GM19372 (cell line): Measurements from ENCODE around the gene HMX1.

ENCODE experiments used
- ATAC-seq: cut with Tn5 transposase; IDR thresholded peaks from one replicate; pipeline ENCODE4 v1.9.1; 2021; ENCODE audit warnings: mild to moderate bottlenecking, low read depth, moderate library complexity; ENCODE audit not compliant: unreplicated experiment

HMX1 gene

DNA sequence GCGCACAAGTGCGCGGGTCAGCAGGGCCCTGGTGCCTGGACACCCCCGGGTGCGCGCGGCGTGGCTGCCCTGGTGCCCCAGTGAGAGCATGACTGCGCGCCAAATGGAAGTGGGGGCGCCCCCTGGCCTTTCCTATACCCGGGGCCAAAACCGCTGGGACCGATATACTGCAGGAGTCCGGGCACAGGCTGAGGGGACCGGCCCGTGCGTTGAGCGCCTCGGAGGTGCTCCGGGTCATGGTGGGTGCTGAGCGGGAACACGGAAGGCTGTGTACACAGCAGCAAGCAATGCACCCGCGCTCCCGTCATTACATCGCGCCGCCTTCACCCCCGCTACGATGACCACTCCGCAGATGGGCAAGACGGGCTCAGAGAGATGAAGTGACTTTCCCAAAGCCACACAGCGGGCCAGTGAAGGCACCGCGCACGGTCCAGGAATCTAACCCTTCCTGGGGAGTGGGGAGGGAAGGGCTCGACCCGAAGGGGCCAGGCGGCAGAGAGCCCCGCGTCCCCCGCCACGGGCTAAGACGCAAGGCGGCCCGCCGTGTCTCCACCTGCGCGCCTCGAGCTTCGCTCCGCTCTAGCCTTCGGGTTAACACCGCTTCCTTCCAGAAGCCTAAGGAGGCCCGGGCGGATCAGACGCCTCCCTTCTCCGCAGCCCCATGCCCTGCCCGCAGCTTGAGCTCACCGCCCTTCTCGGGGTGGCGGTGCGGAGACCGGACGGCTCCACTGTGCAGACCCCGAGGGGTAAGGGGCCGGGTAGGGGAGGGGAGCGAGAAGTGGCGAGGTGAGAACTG lies 11.3 kb downstream of the HMX1 start:
- ATAC-seq: no peak

DNA sequence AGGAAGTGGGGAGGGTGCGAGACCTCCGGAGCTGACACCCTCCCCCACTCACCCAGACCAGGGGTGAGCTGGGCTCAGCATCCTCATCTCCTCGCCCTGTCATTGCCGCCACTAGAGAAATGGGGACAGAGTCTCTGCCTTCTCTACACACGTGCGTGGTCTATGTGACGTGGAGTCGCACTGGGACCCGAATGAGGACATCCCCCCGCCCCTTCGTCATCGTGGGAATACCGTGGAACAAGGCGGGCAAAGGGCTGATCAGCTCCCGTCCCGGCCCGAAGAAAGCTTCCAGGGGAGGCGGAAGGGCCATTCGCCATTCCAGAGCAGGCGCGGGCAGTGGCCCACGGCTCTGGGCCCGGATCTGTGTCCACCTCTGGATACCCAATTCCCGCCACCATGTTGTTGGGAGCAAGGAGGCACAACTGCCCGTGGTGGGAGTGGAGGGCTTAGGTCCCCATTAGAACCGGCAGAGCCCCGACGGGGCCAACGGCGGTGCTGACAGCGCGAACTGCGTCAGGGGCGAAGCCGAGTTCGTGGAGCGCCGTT lies 12.0 kb downstream of the HMX1 start:
- no peak for ATAC-seq

DNA sequence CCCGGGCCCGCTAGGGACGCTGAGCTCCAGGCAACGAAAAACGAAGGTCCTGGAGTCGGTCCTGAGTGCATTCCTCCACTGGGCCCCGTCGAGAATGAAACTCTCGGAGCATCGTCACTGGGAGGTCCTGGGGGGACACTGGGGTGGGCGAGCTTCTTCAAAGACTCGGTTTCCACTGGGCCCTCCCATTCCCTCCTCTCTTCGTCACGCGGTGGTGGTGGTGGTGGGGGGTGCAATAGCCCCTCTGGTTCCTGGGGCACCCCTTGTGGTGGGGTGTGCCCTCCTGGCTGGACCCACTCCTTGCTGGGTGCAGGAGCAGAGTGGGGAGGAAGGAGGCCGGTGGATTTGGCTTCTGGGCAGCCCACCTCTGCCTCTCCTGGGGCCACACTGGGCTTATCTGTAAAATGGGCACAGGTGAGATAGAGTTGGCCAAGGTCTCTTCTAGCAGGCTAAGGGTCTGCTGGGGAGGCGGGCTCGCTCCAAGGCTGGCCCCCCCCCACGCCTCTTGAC lies 12.9 kb downstream of the HMX1 start:
- no peak for ATAC-seq

DNA sequence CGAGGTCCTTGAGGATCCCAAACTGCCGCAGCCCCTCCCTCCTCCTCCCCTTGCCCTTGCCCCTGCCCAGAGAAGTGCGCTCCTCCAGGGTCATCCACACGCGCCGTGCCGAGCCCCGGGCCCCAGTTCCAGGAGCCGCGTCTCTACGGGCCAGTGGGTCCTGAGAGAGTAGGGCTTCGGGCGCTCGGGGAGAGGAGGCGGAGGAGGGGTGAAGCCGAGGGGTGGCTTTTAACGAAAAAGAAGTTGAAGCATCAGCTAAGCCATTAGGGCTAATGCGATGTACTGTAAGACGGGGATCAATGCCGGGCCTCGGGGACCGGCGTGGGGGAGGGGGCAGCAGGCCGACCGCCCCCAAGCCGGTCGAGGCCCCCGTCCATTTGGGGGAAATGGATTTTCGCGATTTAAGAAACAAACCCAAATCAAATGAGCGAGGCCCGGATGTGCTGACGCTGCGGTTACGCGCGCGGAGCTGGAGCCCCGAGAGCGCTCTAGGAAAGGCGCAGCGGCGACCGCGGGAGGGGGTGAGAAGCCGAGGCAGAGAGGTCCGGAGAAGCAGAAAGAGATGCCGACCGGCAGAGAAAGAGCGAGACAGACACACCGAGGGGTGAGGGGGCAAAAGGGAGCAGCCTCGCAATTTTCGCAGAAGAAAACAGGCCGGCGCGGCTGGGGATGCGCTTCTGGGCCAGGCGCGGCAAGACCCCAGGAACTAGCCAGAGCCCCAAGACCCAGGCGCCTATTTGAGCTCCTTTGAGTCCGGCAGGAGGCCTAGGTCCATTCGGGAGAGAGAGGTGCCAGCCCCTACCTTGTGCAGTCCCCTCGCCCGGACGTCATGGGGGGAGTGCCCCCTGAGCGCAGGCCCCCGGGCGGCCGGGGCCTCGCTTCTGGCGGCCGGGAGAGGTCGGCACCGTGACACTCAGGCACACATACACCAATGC lies 13.6 kb downstream of the HMX1 start:
- no peak for ATAC-seq

DNA sequence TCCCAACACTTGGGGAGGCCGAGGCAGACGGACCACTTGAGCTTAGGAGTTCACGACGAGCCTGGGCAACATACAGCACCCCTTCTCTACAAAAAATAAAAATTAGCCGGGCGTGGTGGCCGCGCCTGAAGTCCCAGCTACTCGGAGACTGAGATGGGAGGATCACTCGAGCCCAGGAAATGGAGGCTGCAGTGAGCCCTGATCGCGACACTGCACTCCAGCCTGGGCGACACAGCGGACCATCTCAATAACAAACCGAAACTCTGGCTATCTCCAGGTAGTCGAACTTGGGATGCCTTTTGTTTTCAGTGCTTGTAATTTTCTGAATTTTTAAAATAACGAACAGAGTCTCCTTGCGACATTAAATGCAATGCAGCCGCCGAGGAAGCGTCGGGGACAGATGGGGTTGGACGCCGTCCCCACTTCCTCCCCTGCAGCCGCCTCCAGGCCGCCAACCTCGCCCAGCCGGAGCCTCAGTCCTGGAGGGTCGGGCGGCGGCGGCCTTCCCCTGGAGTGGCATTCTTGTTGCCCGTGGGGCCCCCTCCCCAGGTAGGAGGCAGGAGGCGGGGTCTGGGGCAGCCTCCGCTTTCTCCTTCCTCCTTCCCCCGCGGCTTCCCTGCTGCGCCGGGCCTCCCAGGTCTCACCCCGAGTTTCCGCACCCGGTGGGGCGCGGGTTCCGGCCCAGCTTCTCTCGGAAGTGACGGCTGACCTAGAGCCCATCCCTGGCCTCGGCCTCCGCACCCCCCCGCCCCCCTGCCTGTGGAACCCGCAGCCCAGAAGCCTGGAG lies 14.6 kb downstream of the HMX1 start:
- ATAC-seq: no peak

DNA sequence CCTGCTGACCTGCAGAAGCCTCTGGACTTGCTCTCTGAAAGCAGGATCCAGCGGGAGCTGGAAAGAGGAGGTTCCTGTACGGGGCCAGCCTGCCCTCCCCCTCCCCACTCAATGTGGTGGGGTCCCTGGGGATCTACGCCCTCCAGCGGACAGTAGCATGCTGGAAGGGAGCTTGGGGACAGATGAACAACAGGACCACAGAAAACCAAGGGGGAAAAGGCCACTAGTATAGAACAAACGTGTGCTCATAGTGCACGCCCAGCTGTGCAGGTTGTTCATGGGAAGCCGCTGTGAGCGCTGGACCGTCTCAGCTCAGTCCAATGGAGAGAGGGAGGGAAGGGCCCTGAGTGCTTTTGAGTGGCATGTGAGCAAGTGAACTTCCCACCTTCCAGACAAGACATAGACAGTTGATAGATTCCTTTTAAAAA lies 15.8 kb downstream of the HMX1 start:
- ATAC-seq: no peak

DNA sequence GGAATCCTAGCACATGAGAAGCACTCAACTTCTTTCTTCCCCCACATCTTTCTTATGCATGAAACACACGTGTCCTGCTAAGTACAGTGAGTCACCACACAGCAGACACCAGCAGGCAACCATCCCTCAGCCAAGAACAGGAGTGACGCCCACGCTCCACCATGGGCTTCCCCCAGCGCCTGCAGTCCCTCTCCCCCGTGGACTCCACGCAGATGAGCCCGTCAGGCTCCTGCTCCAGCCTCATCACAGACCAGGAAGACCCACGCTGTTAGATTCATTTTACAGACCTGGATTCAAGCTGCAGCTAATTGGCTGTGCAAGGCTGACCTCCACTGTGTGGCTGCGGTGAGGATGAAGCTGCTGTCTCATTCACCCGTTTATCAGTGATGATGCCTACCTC lies 16.7 kb downstream of the HMX1 start:
- no peak for ATAC-seq

DNA sequence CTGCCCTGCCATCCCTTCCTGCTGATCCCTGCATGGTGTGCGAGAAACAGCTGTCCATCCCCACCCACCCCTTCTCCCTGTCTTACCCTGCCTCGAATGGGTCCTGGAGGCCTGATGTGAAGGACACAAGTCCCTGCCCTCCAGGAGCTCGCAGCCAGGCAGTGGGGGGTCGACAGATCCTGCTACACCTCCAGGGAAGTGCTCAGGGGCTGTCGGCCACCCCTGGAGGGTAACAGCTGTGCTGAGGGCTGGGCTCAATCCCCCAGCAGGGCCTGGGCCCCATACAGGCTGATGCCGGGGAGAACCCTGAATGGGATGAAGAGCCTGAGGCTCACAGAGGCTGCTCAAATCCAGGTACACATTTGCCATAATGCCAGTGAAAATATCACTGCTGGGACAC lies 17.6 kb downstream of the HMX1 start:
- ATAC-seq: no peak

DNA sequence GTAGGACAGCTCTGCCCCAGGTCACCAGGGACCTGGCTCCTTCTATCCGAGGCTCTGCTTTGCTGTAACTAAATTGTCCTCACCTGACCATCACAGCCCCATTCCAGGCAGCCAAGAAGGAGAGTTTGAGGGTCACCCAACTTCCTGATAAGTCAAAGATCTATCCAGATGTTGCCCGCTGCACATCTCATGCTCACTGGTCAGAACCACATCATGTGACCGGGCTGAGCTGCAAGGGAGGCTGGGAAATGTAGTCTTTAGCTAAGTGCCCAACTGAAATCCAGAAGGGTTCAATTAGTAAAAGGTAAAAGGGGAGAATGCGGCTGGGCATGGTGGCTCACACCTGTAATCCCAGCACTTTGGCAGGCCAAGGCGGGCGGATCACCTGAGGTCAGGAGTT lies 18.4 kb downstream of the HMX1 start:
- no peak for ATAC-seq

DNA sequence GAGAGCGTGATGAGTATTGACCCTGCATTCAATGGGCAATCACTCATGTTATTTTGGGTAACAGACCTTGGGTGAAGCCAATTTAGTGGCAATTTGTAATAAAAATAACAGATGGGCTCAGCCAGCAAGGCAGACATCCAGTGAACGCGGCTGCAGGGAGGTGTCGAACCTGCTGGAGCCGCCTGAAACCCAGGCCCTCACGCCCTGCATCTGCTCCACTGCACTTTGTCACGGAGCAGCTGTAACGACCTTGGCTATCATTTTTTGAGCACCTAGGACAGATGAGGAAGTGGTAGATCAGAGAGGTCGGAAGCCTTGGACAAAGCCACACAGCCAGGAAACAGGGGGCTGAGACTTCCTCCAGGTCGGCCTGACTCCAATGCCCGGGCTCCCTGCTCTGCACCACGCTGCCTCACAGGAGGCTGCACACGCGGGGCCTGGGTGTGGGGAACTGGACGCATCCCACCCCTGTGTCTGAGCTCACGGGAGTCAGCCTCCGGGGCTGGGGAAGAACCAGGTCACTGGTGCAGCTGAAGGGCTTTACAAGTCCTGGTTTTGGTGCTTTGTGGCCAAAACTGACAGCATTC lies 19.4 kb downstream of the HMX1 start:
- ATAC-seq: no peak

DNA sequence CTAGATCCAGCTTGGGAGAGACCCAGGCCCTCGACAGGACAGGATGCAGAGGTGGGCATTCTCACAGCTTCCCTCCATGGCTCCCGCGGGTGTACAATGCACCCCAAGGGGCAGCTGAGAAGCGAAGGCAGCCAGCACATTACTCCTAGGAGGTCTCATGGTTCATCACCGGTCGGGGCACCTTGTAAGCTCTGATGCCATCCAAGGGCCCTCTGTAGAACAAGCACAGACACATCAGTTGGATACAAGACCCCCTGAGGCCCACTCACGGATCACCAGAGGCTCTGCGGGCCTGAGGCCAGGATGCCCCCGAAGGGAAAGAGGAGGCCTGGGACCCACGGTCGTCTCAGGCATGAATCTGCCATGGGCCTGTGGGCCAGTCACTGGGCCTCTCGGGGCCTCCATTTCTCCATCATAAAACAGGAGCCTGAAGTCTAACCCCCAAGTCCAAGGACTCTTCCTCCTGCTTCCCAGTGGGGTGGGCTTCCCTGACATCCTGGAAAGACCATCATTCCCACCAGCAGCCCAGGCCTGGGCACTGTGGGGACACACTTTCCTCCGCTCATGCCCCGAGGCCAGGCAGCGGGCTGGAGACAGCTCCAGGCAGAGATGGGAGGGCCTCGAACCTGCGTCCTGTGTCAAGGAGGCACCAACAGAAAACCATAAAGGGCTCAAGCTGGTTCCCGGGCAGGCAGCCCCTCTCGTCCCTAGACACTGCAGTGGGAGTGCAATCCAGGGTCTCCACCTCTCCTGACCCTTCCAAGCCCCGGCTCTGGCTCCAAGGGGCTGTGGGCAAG lies 20.1 kb downstream of the HMX1 start:
- no peak for ATAC-seq

DNA sequence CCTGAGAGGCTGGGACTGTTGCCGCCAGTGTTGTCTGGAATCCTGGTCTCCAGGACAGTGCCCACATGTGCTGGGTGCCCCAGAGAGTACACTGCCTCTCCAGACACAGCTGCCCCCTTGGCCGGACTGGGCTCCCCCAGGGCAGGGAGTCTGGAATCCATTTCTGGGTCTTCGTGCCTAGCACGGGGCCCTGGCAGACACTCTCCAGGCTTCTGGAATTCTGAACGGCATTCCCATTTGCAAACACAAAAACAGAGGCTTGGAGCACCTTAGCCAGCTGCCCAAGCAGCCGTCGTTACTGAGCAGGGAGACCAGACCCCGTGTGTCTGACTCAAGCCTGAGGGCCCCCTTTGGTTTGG lies 20.8 kb downstream of the HMX1 start:
- ATAC-seq: no peak

DNA sequence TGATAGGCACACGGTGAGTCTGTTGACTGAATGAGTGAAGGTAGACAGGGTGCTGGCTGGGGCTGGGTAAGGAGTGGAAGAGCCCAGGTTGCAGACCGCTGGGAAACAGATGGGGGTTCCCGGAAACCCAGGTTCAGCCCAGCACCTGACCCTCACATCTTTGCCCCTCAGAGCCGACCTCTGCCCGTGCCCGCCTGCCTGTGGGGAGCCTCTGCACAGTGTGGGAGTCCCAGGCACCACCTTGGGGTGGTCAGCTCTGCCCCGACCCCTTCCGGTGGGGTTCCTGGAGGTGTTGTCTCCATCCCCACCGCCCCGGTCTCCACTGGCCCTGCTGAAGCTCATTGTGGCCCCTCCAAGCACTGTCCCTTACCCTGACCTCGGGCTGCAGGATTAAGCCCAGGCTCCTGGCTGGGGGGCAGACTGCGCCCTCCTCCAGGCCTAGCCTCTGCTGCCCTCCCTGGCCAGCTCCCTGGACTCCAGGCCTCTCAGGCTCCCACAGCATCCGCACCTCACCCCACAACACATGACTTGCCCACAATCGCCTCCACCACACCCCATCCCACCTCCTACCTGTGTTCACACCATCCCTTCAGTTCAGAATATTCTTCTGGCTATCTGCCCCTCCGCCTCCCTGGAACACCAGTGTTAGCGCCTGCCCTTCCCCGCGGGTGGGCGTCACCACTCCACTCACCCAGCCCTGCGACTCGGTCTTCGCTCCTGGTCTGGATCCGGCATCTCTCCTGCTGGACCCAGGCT lies 21.4 kb downstream of the HMX1 start:
- ATAC-seq: no peak

DNA sequence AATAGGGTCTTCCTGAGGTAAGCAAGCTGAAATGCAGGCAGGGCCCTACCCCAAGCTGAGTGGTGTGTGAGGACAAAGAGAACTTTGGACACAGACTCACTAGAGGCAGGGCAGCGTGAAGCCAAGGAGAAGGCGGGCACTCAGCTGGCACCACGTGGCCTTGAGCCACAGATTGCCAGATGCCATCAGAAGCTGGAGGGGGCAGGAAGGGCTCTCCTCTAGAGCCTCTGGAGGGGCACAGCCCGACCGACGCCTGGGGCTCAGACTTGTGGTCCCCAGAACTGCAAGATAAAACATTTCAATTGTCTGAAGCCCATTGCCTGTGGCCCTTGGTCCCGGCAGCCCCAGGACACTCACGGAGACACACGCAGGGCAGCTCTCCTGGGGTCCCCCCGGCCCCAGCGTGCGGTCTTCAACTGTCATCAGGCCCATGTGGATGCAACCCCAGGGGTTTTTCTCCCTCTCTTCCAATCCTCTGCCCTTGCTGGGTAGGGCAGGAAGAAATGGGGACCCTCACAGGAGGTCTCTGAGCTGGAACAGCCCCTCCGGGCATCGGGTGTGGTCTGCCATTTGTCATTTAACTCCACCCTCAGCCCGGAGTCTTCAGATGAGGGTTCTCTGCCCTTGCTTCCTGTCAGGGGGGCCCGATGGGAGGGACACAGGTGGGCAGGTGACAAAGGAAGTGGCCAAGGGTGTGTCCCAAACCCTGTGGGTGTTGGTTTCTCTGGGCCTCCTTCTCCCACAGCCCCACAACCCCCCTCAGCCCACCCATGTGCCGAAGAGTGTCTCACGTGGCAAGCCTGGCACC lies 22.2 kb downstream of the HMX1 start:
- no peak for ATAC-seq

DNA sequence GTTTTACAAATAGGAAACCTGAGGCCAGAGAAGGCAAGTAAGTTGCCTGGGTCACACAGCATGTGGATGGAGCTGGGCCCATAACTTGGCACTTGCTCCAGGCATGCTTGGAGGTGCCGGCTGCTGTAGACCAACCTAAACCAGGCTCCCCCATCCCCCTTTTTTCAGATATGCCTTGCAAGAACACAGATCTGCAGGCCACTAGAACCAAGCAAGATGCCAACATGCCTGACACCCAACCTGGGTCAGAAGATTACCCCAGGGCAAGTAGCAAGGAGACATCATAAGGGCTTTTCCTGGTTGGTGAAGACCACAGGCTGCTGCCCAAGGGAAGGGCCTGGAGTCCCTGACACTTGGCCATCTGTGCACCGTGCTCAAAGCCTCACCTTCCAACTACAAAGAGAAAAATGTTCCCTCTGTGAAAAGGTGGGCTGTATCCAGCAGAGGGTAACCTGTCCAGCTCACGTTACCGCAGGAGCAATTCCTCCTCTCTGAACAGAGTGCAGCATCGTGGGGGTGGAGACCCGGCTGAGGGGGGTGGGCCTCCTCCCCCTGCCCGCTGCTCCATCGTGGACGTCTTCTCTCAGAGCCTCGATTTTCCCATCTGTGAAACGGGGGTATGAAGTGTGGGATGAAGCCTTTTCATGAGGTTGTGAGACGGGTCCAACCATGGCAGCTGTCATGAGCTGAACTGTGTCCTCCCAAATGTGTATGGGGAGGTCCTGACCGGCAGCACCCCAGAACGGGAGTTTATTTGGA lies 23.0 kb downstream of the HMX1 start:
- ATAC-seq: no peak

DNA sequence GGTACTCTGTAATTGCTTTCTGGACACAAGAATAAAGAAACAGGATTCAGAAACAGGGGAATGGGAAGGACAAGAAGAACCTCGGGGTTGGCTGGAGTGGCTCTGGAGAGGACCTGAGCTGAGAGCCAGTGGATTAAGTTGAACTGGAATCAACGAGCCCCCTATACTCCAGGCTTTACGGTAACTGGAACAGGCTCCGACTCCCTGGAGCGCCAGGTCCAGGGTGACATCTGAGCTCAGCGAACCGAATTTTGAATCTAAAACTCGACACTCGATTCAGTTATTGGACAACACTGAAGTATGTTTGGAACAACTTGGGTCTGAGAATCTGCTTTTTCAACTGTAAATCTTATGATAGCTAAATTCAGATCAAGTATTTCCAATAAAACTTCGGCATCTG lies 23.9 kb downstream of the HMX1 start:
- ATAC-seq: no peak

DNA sequence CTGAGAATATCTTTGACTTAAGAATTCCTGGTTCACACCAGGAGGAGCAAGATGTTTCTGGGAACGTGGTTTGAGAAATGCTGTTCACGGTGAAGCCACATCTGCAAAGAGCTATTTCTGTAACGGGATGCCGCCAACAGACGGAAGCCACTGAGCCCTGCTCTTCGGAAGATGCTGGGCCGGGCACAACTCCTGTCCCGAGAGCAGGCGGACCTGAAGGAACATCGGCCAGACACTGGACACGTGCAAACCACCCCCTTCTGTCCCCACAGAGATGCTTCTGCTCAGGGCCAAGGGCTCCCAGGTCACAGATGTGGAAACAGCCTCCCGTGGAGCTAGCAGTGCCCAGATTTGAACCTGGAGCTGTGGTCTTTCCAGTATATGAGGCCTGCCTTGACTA lies 24.3 kb downstream of the HMX1 start:
- no peak for ATAC-seq
